Retinal pigment epithelial cell (primary cell): ENCODE results near the gene PLAC9.
A peak's percentile ranks its signal among the peaks of the same experiment; 100 is the strongest.

Source experiments
- DNase-seq: peaks from one replicate; pipeline ENCODE4 v3.0.0-alpha.2; 2010; ENCODE audit warnings: low read depth
- H3K4me3 ChIP-seq: 2 replicates; pipeline ENCODE4 v1.5.1; 2011; ENCODE audit warnings: mild to moderate bottlenecking, low read length, control low read depth, moderate library complexity
- CTCF ChIP-seq: conservative IDR thresholded peaks from 2 replicates; pipeline ENCODE4 v1.5.1; 2011; ENCODE audit warnings: low read depth, low read length, control low read depth, inconsistent platforms

PLAC9 gene

DNA sequence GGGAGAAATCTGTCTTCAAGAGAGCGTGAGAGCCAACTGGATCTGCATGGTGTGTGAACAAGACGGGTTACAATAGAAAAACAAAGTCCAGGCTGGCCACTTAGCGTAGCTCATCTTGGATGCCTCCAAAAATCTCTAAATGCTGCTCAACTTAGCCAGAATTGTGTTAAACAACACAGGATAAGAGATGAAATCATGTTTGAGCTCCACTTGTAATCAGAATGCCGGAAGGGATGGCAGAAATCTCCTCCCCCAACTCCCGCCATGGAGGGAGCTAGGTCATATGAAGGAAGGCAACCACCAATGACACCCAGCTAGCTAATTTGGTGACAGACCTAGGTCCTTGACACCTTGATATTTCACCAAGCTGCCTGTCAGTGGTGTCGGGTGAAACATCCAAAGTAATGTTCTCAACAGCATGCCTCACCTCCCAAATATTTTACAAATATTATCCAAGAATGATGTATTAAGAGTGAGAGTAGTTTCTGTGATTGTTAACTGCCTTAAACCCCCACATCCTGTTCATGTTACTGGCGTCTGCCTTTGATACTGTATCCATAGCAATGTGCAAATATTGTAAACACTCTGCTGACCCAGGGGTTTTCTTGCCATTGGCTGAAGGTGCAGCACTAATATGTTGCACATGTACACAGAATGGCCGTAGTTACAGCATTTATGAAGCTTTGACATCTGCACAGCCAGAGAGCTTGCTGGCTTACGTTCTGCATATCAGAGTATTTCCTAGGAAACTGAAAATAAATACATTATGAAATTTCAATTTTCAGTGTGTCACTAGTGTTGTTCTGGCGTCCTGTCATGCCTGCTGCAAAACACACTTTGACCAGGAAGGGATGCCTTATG is 28.2 kb upstream of the PLAC9 start:
- no peak overlapping the region for H3K4me3 ChIP-seq
- no peak for TF ChIP-seq CTCF
- peak; percentile 80 for DNase-seq

- TF ChIP-seq CTCF = no peak
- no peak for DNase-seq
- no peak overlapping the region for H3K4me3 ChIP-seq
Measured at GRCh38 chr10:80108576-80109239, 23.8 kb upstream of the PLAC9 start.

- TF ChIP-seq CTCF = no peak
- no peak overlapping the region for H3K4me3 ChIP-seq
- peak; percentile 65 for DNase-seq
Measured at GRCh38 chr10:80110986-80111385, 21.5 kb upstream of the PLAC9 start.

DNA sequence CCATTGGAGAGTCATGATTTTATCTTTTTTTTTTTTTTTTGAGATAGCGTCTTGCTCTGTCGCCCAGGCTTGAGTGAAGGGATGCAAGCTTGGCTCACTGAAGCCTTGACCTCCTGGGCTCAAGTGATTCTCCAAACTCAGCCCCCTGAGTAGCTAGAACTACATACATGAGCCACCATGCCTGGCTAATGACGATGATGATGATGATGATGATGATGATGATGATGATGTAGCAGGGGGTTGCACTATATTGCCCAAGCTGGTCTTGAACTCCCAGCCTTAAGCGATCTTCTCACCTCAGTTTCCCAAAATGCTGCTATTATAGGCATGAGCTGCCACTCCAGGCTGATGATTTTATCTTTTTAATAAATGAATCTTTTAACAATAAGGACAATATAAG is 13.9 kb upstream of the PLAC9 start:
- no peak overlapping the region for H3K4me3 ChIP-seq
- DNase-seq = no peak
- TF ChIP-seq CTCF = no peak

- H3K4me3 ChIP-seq = no peak overlapping the region
- TF ChIP-seq CTCF = no peak
- no peak for DNase-seq
Measured at GRCh38 chr10:80122110-80122710, 10.3 kb upstream of the PLAC9 start.

- TF ChIP-seq CTCF = no peak
- H3K4me3 ChIP-seq = no peak overlapping the region
- no peak for DNase-seq
Measured at GRCh38 chr10:80122746-80123145, 9.8 kb upstream of the PLAC9 start.

GRCh38 chr10:80126876-80127275 is 5.7 kb upstream of the PLAC9 start:
- TF ChIP-seq CTCF = no peak
- DNase-seq = no peak
- H3K4me3 ChIP-seq = no peak overlapping the region
